Measurements from ENCODE around the gene C2CD2.

Gene C2CD2

DNA sequence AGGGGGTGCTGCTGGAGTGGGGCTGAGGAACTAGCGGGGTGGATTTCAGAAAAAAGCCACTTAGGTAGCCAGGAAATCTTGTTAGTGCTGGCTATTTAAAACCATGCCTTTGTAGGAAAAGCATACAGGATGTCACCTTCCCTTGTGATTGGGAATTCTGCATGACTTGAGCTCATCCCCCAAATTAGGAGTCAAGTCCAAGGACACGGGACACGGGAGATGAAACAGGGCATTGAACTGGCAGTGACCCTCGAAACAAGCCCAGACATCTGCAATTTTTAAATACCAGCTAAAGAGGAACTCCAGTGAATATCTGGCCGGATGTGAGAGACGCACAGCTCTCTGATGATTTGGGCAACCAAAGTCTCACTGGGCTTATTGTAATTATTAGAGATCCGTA, 32.8 kb downstream of the C2CD2 start:
- H3K9me2 ChIP-seq (replicated peaks; ENCODE audit: low read depth, low read length), result no peaks in the 10 kb centered on the region
- no peaks in the 10 kb centered on the region for H3K9me3 ChIP-seq (ENCODE audit: insufficient read depth, low read depth, low read length)
- no peaks in the 10 kb centered on the region for H4K20me1 ChIP-seq (ENCODE audit: insufficient read depth, low read length, poor library complexity, severe bottlenecking)
- H3K4me2 ChIP-seq (ENCODE audit: low read depth, low read length, poor library complexity, severe bottlenecking), result peak overlapping the region; percentile 13
- 0 out of 2 replicates have a peak, but pooled peaks cover 5% of the 10 kb centered on the region for H3F3A ChIP-seq (ENCODE audit: low read depth)
- peak overlapping the region; percentile 45 for H3K9ac ChIP-seq (ENCODE audit: low read depth, low read length, poor library complexity, severe bottlenecking)
- H3K4me1 ChIP-seq (ENCODE audit: insufficient read depth, low read length, poor library complexity, severe bottlenecking), result peaks cover 64% of the 10 kb centered on the region
- H2AFZ ChIP-seq (ENCODE audit: low read length), result no peak overlapping the region
- H3K27me3 ChIP-seq (ENCODE audit: insufficient read depth, low read length, poor library complexity, severe bottlenecking), result no peaks in the 10 kb centered on the region
- H3K36me3 ChIP-seq (ENCODE audit: insufficient read depth, low read length), result no peaks in the 10 kb centered on the region; the same call in 1 of the 2 replicates
- H3K79me2 ChIP-seq (ENCODE audit: insufficient read depth, low read length), result peaks cover 39% of the 10 kb centered on the region
- TF ChIP-seq EZH2phosphoT487 (IDR thresholded peaks at IDR 0.05; ENCODE audit: borderline replicate concordance), result no peak
- TF ChIP-seq, protein P1, sequence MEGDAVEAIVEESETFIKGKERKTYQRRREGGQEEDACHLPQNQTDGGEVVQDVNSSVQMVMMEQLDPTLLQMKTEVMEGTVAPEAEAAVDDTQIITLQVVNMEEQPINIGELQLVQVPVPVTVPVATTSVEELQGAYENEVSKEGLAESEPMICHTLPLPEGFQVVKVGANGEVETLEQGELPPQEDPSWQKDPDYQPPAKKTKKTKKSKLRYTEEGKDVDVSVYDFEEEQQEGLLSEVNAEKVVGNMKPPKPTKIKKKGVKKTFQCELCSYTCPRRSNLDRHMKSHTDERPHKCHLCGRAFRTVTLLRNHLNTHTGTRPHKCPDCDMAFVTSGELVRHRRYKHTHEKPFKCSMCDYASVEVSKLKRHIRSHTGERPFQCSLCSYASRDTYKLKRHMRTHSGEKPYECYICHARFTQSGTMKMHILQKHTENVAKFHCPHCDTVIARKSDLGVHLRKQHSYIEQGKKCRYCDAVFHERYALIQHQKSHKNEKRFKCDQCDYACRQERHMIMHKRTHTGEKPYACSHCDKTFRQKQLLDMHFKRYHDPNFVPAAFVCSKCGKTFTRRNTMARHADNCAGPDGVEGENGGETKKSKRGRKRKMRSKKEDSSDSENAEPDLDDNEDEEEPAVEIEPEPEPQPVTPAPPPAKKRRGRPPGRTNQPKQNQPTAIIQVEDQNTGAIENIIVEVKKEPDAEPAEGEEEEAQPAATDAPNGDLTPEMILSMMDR (conservative IDR thresholded peaks at IDR 0.05; ENCODE audit: low read length), result no peak
- no peak overlapping the region for H3K4me3 ChIP-seq (ENCODE audit: low read length, poor library complexity, severe bottlenecking)

DNA sequence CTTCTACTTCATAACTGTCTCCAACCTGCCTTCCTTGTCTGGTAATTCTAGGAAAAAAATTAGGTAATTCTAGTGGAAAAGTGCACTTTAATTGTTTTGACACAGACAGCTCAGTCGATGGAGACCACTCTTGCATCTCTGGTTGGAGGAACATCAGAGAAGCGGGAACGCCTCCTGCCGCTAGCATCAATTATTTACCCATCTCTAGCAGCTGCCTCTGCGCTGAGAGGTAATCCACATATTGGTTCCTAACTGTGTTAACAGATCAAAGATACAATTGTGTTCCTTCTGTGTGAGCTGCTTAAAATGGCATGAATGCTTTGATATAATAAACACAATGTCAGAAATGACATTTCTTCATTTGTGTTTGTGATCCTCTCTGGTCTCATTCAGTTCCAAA, 33.3 kb downstream of the C2CD2 start:
- Histone ChIP-seq H3K4me3 (ENCODE audit: low read length, poor library complexity, severe bottlenecking) (no peak overlapping the region), H3K9me3 (ENCODE audit: insufficient read depth, low read depth, low read length) (no peaks in the 10 kb centered on the region), H3K27me3 (ENCODE audit: insufficient read depth, low read length, poor library complexity, severe bottlenecking) (no peaks in the 10 kb centered on the region), H3K9me2 (replicated peaks; ENCODE audit: low read depth, low read length) (no peaks in the 10 kb centered on the region), H2AFZ (ENCODE audit: low read length) (no peak overlapping the region), H3K79me2 (ENCODE audit: insufficient read depth, low read length) (peaks cover 34% of the 10 kb centered on the region), H3K36me3 (ENCODE audit: insufficient read depth, low read length) (no peaks in the 10 kb centered on the region; the same call in 1 of the 2 replicates), H3K9ac (ENCODE audit: low read depth, low read length, poor library complexity, severe bottlenecking) (peak overlapping the region; percentile 45), H4K20me1 (ENCODE audit: insufficient read depth, low read length, poor library complexity, severe bottlenecking) (no peaks in the 10 kb centered on the region), H3K4me2 (ENCODE audit: low read depth, low read length, poor library complexity, severe bottlenecking) (peak overlapping the region; percentile 13), H3F3A (ENCODE audit: low read depth) (0 out of 2 replicates have a peak, but pooled peaks cover 5% of the 10 kb centered on the region), H3K4me1 (ENCODE audit: insufficient read depth, low read length, poor library complexity, severe bottlenecking) (peaks cover 59% of the 10 kb centered on the region)
- TF ChIP-seq EZH2phosphoT487 (IDR thresholded peaks at IDR 0.05; ENCODE audit: borderline replicate concordance), result no peak
- TF ChIP-seq, protein P1 (conservative IDR thresholded peaks at IDR 0.05; ENCODE audit: low read length), result no peak

DNA sequence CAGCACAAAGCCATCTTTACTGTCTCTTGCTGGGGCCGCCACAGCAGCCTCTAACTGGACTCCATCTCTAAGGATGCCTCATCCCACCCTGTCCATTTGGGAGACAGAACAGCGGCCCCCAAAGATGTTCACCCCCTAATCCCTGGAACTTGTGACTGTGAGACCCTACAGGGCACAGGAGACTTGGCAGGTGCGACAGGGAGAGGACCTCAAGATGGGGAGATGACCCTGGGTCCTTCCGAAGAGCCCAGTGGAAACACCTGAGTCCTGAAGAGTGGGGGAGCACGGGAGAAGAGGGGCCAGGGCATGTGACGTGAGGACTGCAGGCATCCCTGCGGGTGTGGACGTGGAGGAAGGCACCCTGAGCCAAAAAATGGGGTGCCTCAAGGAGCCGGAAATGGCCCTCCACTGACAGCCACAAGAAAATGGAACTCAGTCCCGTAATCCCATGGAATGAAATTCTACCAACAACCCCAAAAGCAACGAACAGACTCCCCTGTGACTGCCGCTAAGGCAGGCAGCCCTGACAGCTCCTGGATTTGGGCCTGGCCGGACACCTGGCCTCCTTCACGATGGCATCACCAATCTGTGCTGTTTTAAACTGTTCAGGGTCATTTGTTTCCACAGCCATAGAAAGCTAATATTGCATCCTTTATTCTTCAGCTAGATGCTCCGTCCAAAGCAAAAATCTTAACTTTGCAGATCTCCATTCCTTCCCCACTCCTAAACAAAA, 34.0 kb downstream of the C2CD2 start:
- H3K27me3 ChIP-seq (ENCODE audit: insufficient read depth, low read length, poor library complexity, severe bottlenecking), result no peaks in the 10 kb centered on the region
- peaks cover 52% of the 10 kb centered on the region for H3K4me1 ChIP-seq (ENCODE audit: insufficient read depth, low read length, poor library complexity, severe bottlenecking)
- no peaks in the 10 kb centered on the region for H3K9me2 ChIP-seq (replicated peaks; ENCODE audit: low read depth, low read length)
- peaks cover 27% of the 10 kb centered on the region for H3K79me2 ChIP-seq (ENCODE audit: insufficient read depth, low read length)
- no peaks in the 10 kb centered on the region for H4K20me1 ChIP-seq (ENCODE audit: insufficient read depth, low read length, poor library complexity, severe bottlenecking)
- no peaks in the 10 kb centered on the region; the same call in 1 of the 2 replicates for H3K36me3 ChIP-seq (ENCODE audit: insufficient read depth, low read length)
- no peak overlapping the region for H3K4me2 ChIP-seq (ENCODE audit: low read depth, low read length, poor library complexity, severe bottlenecking)
- no peak overlapping the region for H3K9ac ChIP-seq (ENCODE audit: low read depth, low read length, poor library complexity, severe bottlenecking)
- TF ChIP-seq, protein P1 (conservative IDR thresholded peaks at IDR 0.05; ENCODE audit: low read length), result no peak
- no peak for TF ChIP-seq EZH2phosphoT487 (IDR thresholded peaks at IDR 0.05; ENCODE audit: borderline replicate concordance)
- H3F3A ChIP-seq (ENCODE audit: low read depth), result 0 out of 2 replicates have a peak, but pooled peaks cover 5% of the 10 kb centered on the region
- H3K4me3 ChIP-seq (ENCODE audit: low read length, poor library complexity, severe bottlenecking), result no peak overlapping the region
- H3K9me3 ChIP-seq (ENCODE audit: insufficient read depth, low read depth, low read length), result no peaks in the 10 kb centered on the region
- no peak overlapping the region for H2AFZ ChIP-seq (ENCODE audit: low read length)
